Measurements from ENCODE around the gene CD300A. TPM values are rescaled to one million over a fixed set of nuclear protein-coding genes. Genes with fewer than 3 reads are reported as not detected.
A peak's percentile ranks its signal among the peaks of the same experiment; 100 is the strongest.

Gene CD300A
- total and polyA plus RNA-seq, 12 donors = 1.6 to 26.6 (median 12.8) TPM

- Histone ChIP-seq H3K27ac (peak within 1 kb of the TSS; percentile 37 to 93 (median 89)), H3K27me3 (no peaks in the 10 kb centered on the region), H3K36me3 (replicated peaks in 1 of 2) (no peaks in the 10 kb centered on the region), H3K4me3 (peak within 1 kb of the TSS; percentile 6 to 91 (median 43)), H3K9me3 (replicated peaks in 1 of 3) (no peaks in the 10 kb centered on the region), H3K4me1 (replicated peaks in 1 of 2) (peaks cover 23 to 33% of the 10 kb centered on the region in 2 donors)
- WGBS, 4 donors = 0 to 1% (median 1%) methylated on average over 44 to 81 of the region's 81 CpGs
- TF ChIP-seq, protein P1, sequence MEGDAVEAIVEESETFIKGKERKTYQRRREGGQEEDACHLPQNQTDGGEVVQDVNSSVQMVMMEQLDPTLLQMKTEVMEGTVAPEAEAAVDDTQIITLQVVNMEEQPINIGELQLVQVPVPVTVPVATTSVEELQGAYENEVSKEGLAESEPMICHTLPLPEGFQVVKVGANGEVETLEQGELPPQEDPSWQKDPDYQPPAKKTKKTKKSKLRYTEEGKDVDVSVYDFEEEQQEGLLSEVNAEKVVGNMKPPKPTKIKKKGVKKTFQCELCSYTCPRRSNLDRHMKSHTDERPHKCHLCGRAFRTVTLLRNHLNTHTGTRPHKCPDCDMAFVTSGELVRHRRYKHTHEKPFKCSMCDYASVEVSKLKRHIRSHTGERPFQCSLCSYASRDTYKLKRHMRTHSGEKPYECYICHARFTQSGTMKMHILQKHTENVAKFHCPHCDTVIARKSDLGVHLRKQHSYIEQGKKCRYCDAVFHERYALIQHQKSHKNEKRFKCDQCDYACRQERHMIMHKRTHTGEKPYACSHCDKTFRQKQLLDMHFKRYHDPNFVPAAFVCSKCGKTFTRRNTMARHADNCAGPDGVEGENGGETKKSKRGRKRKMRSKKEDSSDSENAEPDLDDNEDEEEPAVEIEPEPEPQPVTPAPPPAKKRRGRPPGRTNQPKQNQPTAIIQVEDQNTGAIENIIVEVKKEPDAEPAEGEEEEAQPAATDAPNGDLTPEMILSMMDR (IDR thresholded peaks at IDR 0.05) = no peak
- peak in 1 of 2 donors; percentile 63 for TF ChIP-seq POLR2A (IDR thresholded peaks at IDR 0.05)
- intact Hi-C loops (cut with DNase I) = no loop called here
- peak; percentile 66 to 81 (median 72) for DNase-seq
Measured at GRCh38 chr17:74431568-74432423, 34.6 kb upstream of the CD300A start, which contains the start of gene GPRC5C. Gene GPRC5C, plus strand, starts transcription at chr17:74432088. Its CDS starts 7,689 bp downstream, at chr17:74439777.

- H3K36me3 ChIP-seq (replicated peaks in 1 of 2) = no peaks in the 10 kb centered on the region
- intact Hi-C loops (cut with DNase I) = no loop called here
- no peaks in the 10 kb centered on the region for H3K27me3 ChIP-seq
- no peak for TF ChIP-seq POLR2A (IDR thresholded peaks at IDR 0.05)
- TF ChIP-seq, protein P1 (IDR thresholded peaks at IDR 0.05) = no peak
- peak overlapping the region in 2 of 4 donors; percentile 59 to 91 for H3K4me3 ChIP-seq
- H3K4me1 ChIP-seq (replicated peaks in 1 of 2) = peaks cover 23 to 33% of the 10 kb centered on the region in 2 donors
- H3K27ac ChIP-seq = peak overlapping the region in 3 of 5 donors; percentile 89 to 93 (median 91)
- H3K9me3 ChIP-seq (replicated peaks in 1 of 3) = no peaks in the 10 kb centered on the region
- DNase-seq = no peak
- 0 to 1% (median 1%) methylated on average over 4 to 33 of the region's 33 CpGs; no CpG with 5 or more reads in 1 of the 4 donors for WGBS, 4 donors
Measured at GRCh38 chr17:74432424-74432690, 34.1 kb upstream of the CD300A start.

GRCh38 chr17:74432766-74433391 is 33.6 kb upstream of the CD300A start:
- 17 to 30% (median 24%) methylated on average over 13 to 23 of the region's 23 CpGs for WGBS, 4 donors
- intact Hi-C loops (cut with DNase I) = no loop called here
- Histone ChIP-seq H3K27me3 (no peaks in the 10 kb centered on the region), H3K9me3 (replicated peaks in 1 of 3) (no peaks in the 10 kb centered on the region), H3K36me3 (replicated peaks in 1 of 2) (no peaks in the 10 kb centered on the region), H3K27ac (peak overlapping the region in 3 of 5 donors; percentile 89 to 93 (median 91)), H3K4me3 (peak overlapping the region in 2 of 4 donors; percentile 59 to 91), H3K4me1 (replicated peaks in 1 of 2) (peaks cover 23 to 33% of the 10 kb centered on the region in 2 donors)
- DNase-seq = no peak
- TF ChIP-seq POLR2A (IDR thresholded peaks at IDR 0.05) = no peak
- TF ChIP-seq, protein P1 (IDR thresholded peaks at IDR 0.05) = no peak

DNA sequence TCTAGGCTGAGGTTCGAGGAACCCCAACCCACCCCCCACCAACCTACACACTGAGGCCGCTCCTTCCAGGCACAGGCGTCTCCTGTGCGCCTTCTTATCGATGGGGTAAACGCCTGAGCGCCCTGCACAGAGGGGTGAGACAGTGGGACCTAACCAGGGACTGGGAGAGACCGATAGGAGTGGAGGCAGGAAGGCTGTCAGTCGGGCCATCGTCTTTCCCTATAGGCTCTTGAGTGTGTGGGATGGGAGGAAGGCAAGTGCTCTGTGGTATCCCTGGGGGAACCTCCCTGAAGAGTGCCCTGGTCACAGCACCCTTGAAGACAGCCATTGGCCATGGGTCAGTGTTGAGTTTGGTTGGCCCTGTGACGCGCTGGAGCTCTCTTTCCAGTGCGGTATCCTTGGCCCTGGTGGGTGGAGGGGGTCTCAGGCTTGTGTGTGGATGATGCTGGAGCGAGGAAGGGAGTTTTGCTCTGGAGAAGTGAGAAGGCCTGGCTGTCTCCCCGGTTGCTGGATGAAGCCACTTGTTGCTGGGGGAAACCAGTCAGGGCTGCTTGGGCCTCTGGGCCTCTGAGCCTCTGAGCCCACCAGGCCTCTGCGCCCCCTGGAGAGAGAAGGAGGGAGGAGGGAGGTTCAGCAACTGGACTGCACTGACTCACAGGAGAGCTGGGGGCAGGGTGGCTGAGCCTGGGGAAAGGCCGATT is 32.9 kb upstream of the CD300A start:
- peaks cover 23 to 33% of the 10 kb centered on the region in 2 donors for H3K4me1 ChIP-seq (replicated peaks in 1 of 2)
- H3K27me3 ChIP-seq = no peaks in the 10 kb centered on the region
- H3K27ac ChIP-seq = peak overlapping the region in 1 of 5 donors; percentile 66
- H3K4me3 ChIP-seq = peak overlapping the region in 1 of 4 donors; percentile 91
- intact Hi-C loops (cut with DNase I) = no loop called here
- 42 to 57% (median 53%) methylated on average over 7 to 17 of the region's 17 CpGs for WGBS, 4 donors
- H3K9me3 ChIP-seq (replicated peaks in 1 of 3) = no peaks in the 10 kb centered on the region
- DNase-seq = no peak
- no peak for TF ChIP-seq POLR2A (IDR thresholded peaks at IDR 0.05)
- H3K36me3 ChIP-seq (replicated peaks in 1 of 2) = no peaks in the 10 kb centered on the region

Data from adrenal gland (tissue), 12 donors.